H9 (cell line): ENCODE data around the gene ZNF79. TPM values are rescaled to one million over a fixed set of nuclear protein-coding genes. Genes with fewer than 3 reads are reported as not detected.

ENCODE experiments used
- DNase-seq: peaks from one replicate; pipeline ENCODE4 v3.0.0-alpha.2; 2017
- H2AFZ ChIP-seq: one replicate; pipeline ENCODE4 v1.6.1; 2013; ENCODE audit warnings: mild to moderate bottlenecking, low read length, control low read depth, moderate library complexity
- H2AK5ac ChIP-seq: 2 replicates; pipeline ENCODE4 v1.6.1; 2013; ENCODE audit warnings: low read length, control low read depth, mixed read lengths; ENCODE audit not compliant: insufficient read length
- H2BK120ac ChIP-seq: one replicate; pipeline ENCODE4 v1.6.1; 2013; ENCODE audit warnings: low read depth, mild to moderate bottlenecking, low read length, control low read depth, inconsistent platforms; ENCODE audit not compliant: poor library complexity, severe bottlenecking
- H2BK12ac ChIP-seq: 2 replicates; pipeline ENCODE4 v1.6.1; 2013; ENCODE audit warnings: low read length, control low read depth, mixed read lengths, low read depth; ENCODE audit not compliant: insufficient read length
- H2BK15ac ChIP-seq: 2 replicates; pipeline ENCODE4 v1.6.1; 2013; ENCODE audit warnings: low read depth, low read length, control low read depth
- H2BK20ac ChIP-seq: one replicate; pipeline ENCODE4 v1.6.1; 2013; ENCODE audit warnings: low read depth, mild to moderate bottlenecking, low read length, control low read depth, inconsistent platforms; ENCODE audit not compliant: poor library complexity, severe bottlenecking
- H2BK5ac ChIP-seq: 2 replicates; pipeline ENCODE4 v1.6.1; 2013; ENCODE audit warnings: low read length, control low read depth, mixed read lengths; ENCODE audit not compliant: insufficient read length
- H3K14ac ChIP-seq: 2 replicates; pipeline ENCODE4 v1.6.1; 2013; ENCODE audit warnings: low read length, control low read depth; ENCODE audit not compliant: insufficient read depth
- H3K18ac ChIP-seq: 2 replicates; pipeline ENCODE4 v1.6.1; 2013; ENCODE audit warnings: low read depth, mild to moderate bottlenecking, mixed read lengths, low read length, control low read depth; ENCODE audit not compliant: insufficient read length
- H3K23ac ChIP-seq: 2 replicates; pipeline ENCODE4 v1.6.1; 2013; ENCODE audit warnings: low read length, control low read depth, mixed read lengths, low read depth; ENCODE audit not compliant: insufficient read length
- H3K23me2 ChIP-seq: 2 replicates; pipeline ENCODE4 v1.6.1; 2013; ENCODE audit warnings: low read depth, mild to moderate bottlenecking, mixed read lengths, low read length, control low read depth; ENCODE audit not compliant: insufficient read length, poor library complexity, severe bottlenecking
- H3K27ac ChIP-seq: 2 replicates; pipeline ENCODE4 v1.5.1; 2013; ENCODE audit warnings: low read length, control low read depth, mixed read lengths, low read depth; ENCODE audit not compliant: insufficient read length
- H3K27me3 ChIP-seq: 2 replicates; pipeline ENCODE4 v1.6.1; 2013; ENCODE audit warnings: low read length, control low read depth, inconsistent platforms; ENCODE audit not compliant: insufficient read depth
- H3K4ac ChIP-seq: 2 replicates; pipeline ENCODE4 v1.6.1; 2013; ENCODE audit warnings: low read depth, mild to moderate bottlenecking, control low read depth, inconsistent platforms, low read length, moderate library complexity
- H3K4me1 ChIP-seq: 2 replicates; pipeline ENCODE4 v1.6.1; 2013; ENCODE audit warnings: low read length, control low read depth, inconsistent platforms; ENCODE audit not compliant: insufficient read depth
- H3K4me2 ChIP-seq: 2 replicates; pipeline ENCODE4 v1.6.1; 2013; ENCODE audit warnings: low read length, control low read depth, mixed read lengths; ENCODE audit not compliant: insufficient read length, insufficient read depth
- H3K56ac ChIP-seq: 2 replicates; pipeline ENCODE4 v1.6.1; 2013; ENCODE audit warnings: low read depth, mild to moderate bottlenecking, mixed read lengths, low read length, control low read depth; ENCODE audit not compliant: insufficient read length
- H3K79me1 ChIP-seq: 2 replicates; pipeline ENCODE4 v1.6.1; 2013; ENCODE audit warnings: low read depth, mild to moderate bottlenecking, moderate library complexity, low read length, control low read depth, inconsistent platforms; ENCODE audit not compliant: insufficient read depth, poor library complexity, severe bottlenecking
- H3K79me2 ChIP-seq: 2 replicates; pipeline ENCODE4 v1.6.1; 2013; ENCODE audit warnings: low read length, control low read depth, inconsistent platforms; ENCODE audit not compliant: insufficient read depth
- H3K9ac ChIP-seq: 2 replicates; pipeline ENCODE4 v1.6.1; 2013; ENCODE audit warnings: low read length, control low read depth, mixed read lengths; ENCODE audit not compliant: insufficient read length; ENCODE audit errors: extremely low read depth
- H3K9me3 ChIP-seq: one replicate; pipeline ENCODE4 v1.6.1; 2013; ENCODE audit warnings: low read depth, low read length, inconsistent platforms; ENCODE audit not compliant: control insufficient read depth
- H3T11ph ChIP-seq: one replicate; pipeline ENCODE4 v1.6.1; 2013; ENCODE audit warnings: mild to moderate bottlenecking, low read length, control low read depth, inconsistent platforms
- H4K20me1 ChIP-seq: one replicate; pipeline ENCODE4 v1.6.1; 2013; ENCODE audit not compliant: control insufficient read depth, insufficient read length, insufficient read depth
- H4K5ac ChIP-seq: 2 replicates; pipeline ENCODE4 v1.6.1; 2013; ENCODE audit warnings: low read depth, mild to moderate bottlenecking, mixed read lengths, low read length, control low read depth; ENCODE audit not compliant: insufficient read length
- H4K8ac ChIP-seq: replicated peaks from 2 replicates; pipeline ENCODE4 v1.6.1; 2013; ENCODE audit warnings: low read length, control low read depth, mixed read lengths, low read depth; ENCODE audit not compliant: insufficient read length
- H4K91ac ChIP-seq: 2 replicates; pipeline ENCODE4 v1.6.1; 2013; ENCODE audit warnings: low read depth, mild to moderate bottlenecking, moderate library complexity, mixed read lengths, low read length, control low read depth; ENCODE audit not compliant: insufficient read length
- H3K27ac Mint-ChIP-seq, 3 experiments: 2 replicates in 2 of 3; 3 replicates in 1 of 3; pipeline ENCODE4 v1.8.0; 2020 to 2021; ENCODE audit warnings: mixed read lengths in 3 of 3, mild to moderate bottlenecking in 1 of 3, moderate library complexity in 1 of 3
- H3K27me3 Mint-ChIP-seq: 2 replicates; pipeline ENCODE4 v1.8.0; 2021; ENCODE audit warnings: low read depth, mild to moderate bottlenecking, moderate library complexity, mixed read lengths
- H3K36me3 Mint-ChIP-seq, 3 experiments: 2 replicates in 2 of 3; 3 replicates in 1 of 3; pipeline ENCODE4 v1.8.0; 2020 to 2021; ENCODE audit warnings: low read depth in 3 of 3, mixed read lengths in 3 of 3; ENCODE audit not compliant: insufficient read depth in 1 of 3
- H3K4me1 Mint-ChIP-seq, 2 experiments: 2 replicates each; pipeline ENCODE4 v1.8.0; 2020; ENCODE audit warnings: mixed read lengths in 2 of 2
- H3K4me3 Mint-ChIP-seq, 2 experiments: 2 replicates in 1 of 2; 3 replicates in 1 of 2; pipeline ENCODE4 v1.8.0; 2020 to 2021; ENCODE audit warnings: mild to moderate bottlenecking in 2 of 2, mixed read lengths in 2 of 2, moderate library complexity in 1 of 2
- H3K9me3 Mint-ChIP-seq, 2 experiments: 2 replicates in 1 of 2; 3 replicates in 1 of 2; pipeline ENCODE4 v1.8.0; 2020; ENCODE audit warnings: mild to moderate bottlenecking in 2 of 2, mixed read lengths in 2 of 2, moderate library complexity in 1 of 2
- WGBS: extraction: QIAGEN DNeasy Blood & Tissue Kit; methylation state at CpG from one replicate; pipeline ENCODE4 v1.1.7; 2013; ENCODE audit warnings: missing lambda C conversion rate, low lambda C conversion rate, mixed read lengths; ENCODE audit not compliant: insufficient read length; ENCODE audit errors: extremely low coverage; 5-methylcytosine and 5-hydroxymethylcytosine counted together
- total RNA-seq: library from RNA; stranded (reverse); gene quantifications from 2 replicates; pipeline ENCODE4 v1.2.1, GENCODE V29; 2021
- TF ChIP-seq, protein P1 (sequence below): fragments of 200-600 bp; sonication (generic); conservative IDR thresholded peaks from 3 replicates; pipeline ENCODE4 v1.8.0; 2021; ENCODE audit warnings: antibody characterized with exemption, mild to moderate bottlenecking

Gene ZNF79
- total RNA-seq, 1 experiment from 2014 or later: 11.5 TPM

- Histone ChIP-seq H4K5ac (no peak overlapping the region), H2BK5ac (no peak overlapping the region), H4K20me1 (no peaks in the 10 kb centered on the region), H2AK5ac (no peak overlapping the region), H3T11ph (no peak overlapping the region), H3K23me2 (no peaks in the 10 kb centered on the region), H3K14ac (no peak overlapping the region), H2BK120ac (no peak overlapping the region), H2BK15ac (no peak overlapping the region), H3K23ac (no peak overlapping the region), H3K56ac (no peak overlapping the region), H3K4ac (no peak overlapping the region), H4K91ac (no peak overlapping the region), H3K27ac (no peak overlapping the region), H3K9ac (no peak overlapping the region), H3K79me2 (no peaks in the 10 kb centered on the region), H2AFZ (no peak overlapping the region), H4K8ac (no peak overlapping the region), H3K27me3 (no peaks in the 10 kb centered on the region), H3K79me1 (no peaks in the 10 kb centered on the region), H2BK12ac (no peak overlapping the region), H3K18ac (no peak overlapping the region), H3K9me3 (no peaks in the 10 kb centered on the region), H3K4me2 (no peak overlapping the region), H3K4me1 (no peaks in the 10 kb centered on the region), H2BK20ac (no peak overlapping the region)
- peaks cover 20 to 60% (median 33%) of the 10 kb centered on the region in 3 experiments; a peak in 6 of 7 replicates for H3K36me3 Mint-ChIP-seq
- H3K4me3 Mint-ChIP-seq: no peak overlapping the region
- no CpG with 5 or more reads among the region's 3 CpGs for WGBS
- H3K27ac Mint-ChIP-seq: peak overlapping the region in 2 of 3 experiments; percentile 9 to 23; a peak in 1 of 7 replicates
- no peak for DNase-seq
- no peaks in the 10 kb centered on the region; a peak in 1 of 4 replicates for H3K4me1 Mint-ChIP-seq
- no peaks in the 10 kb centered on the region for H3K9me3 Mint-ChIP-seq
- TF ChIP-seq, protein P1, sequence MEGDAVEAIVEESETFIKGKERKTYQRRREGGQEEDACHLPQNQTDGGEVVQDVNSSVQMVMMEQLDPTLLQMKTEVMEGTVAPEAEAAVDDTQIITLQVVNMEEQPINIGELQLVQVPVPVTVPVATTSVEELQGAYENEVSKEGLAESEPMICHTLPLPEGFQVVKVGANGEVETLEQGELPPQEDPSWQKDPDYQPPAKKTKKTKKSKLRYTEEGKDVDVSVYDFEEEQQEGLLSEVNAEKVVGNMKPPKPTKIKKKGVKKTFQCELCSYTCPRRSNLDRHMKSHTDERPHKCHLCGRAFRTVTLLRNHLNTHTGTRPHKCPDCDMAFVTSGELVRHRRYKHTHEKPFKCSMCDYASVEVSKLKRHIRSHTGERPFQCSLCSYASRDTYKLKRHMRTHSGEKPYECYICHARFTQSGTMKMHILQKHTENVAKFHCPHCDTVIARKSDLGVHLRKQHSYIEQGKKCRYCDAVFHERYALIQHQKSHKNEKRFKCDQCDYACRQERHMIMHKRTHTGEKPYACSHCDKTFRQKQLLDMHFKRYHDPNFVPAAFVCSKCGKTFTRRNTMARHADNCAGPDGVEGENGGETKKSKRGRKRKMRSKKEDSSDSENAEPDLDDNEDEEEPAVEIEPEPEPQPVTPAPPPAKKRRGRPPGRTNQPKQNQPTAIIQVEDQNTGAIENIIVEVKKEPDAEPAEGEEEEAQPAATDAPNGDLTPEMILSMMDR: no peak
- H3K27me3 Mint-ChIP-seq: no peaks in the 10 kb centered on the region
Measured at GRCh38 chr9:127463382-127463781, 39.2 kb downstream of the ZNF79 start.
